H1 (cell line): ENCODE measurements around the gene TBKBP1. TPM values are rescaled to one million over a fixed set of nuclear protein-coding genes. Genes with fewer than 3 reads are reported as not detected.

Experiments used
- CBX5 ChIP-seq: fragments of 300-800, 300-1000 bp; sonication (generic); IDR thresholded peaks from 2 replicates; pipeline ENCODE4 v1.7.1; 2016; ENCODE audit warnings: antibody characterized with exemption, low read length, low read depth
- CHD7 ChIP-seq: fragments of 300-600 bp; sonication (generic); IDR thresholded peaks from 2 replicates; pipeline ENCODE4 v1.7.1; 2012; ENCODE audit warnings: low read length, moderate library complexity, mild to moderate bottlenecking, inconsistent platforms; ENCODE audit not compliant: insufficient replicate concordance
- EGR1 ChIP-seq: IDR thresholded peaks from 2 replicates; pipeline ENCODE4 v1.6.1; 2011; ENCODE audit warnings: low read depth, low read length, borderline replicate concordance
- FOSL1 ChIP-seq: IDR thresholded peaks from 2 replicates; pipeline ENCODE4 v1.6.1; 2011; ENCODE audit warnings: mild to moderate bottlenecking, low read depth, low read length, moderate library complexity; ENCODE audit not compliant: insufficient read depth
- HDAC6 ChIP-seq: IDR thresholded peaks from one replicate; pipeline ENCODE4 v1.7.1; 2012; ENCODE audit warnings: low read depth, mild to moderate bottlenecking, inconsistent platforms, low read length, moderate library complexity
- MAX ChIP-seq: IDR thresholded peaks from 2 replicates; pipeline ENCODE4 v1.6.1; 2012; ENCODE audit warnings: inconsistent platforms
- RBBP5 ChIP-seq: IDR thresholded peaks from 2 replicates; pipeline ENCODE4 v1.7.1; 2012; ENCODE audit warnings: low read depth, mild to moderate bottlenecking, inconsistent platforms, low read length, moderate library complexity, borderline replicate concordance
- SUZ12 ChIP-seq: fragments of 200-600 bp; sonication (generic); IDR thresholded peaks from 2 replicates; pipeline ENCODE4 v1.6.1; 2012; ENCODE audit warnings: mild to moderate bottlenecking, inconsistent platforms, low read length, moderate library complexity, mixed read lengths
- TBP ChIP-seq: IDR thresholded peaks from 2 replicates; pipeline ENCODE4 v1.6.1; 2011; ENCODE audit warnings: low read depth, low read length, improper control_type of control experiment
- TCF12 ChIP-seq: IDR thresholded peaks from 2 replicates; pipeline ENCODE4 v1.6.1; 2011; ENCODE audit warnings: low read depth, mild to moderate bottlenecking, low read length
- polyA plus RNA-seq, 7 experiments: library from polyadenylated mRNA; depleted of rRNA in 3 of 7; stranded (reverse) in 5 of 7; unstranded in 2 of 7; fragments of >200 nt in 5 of 7; fragments of 200-250 nt in 2 of 7; gene quantifications; 1 replicate in 5 of 7; 2 replicates in 1 of 7; 4 replicates in 1 of 7; pipeline versions ENCODE4 v1.2.1 to v1.2.3, GENCODE V29; 2011 to 2013; ENCODE audit warnings: missing spikeins in 2 of 7, mixed read lengths in 2 of 7
- total RNA-seq: library from RNA; stranded (reverse); fragmentation: NEBNext Ultra II Directional; extraction: Animal tissue kit (Norgen Biotek cat#: 25700); gene quantifications from 2 replicates; pipeline ENCODE4 v1.2.1, GENCODE V29; 2021
- TF ChIP-seq, protein P1 (sequence below): IDR thresholded peaks from 2 replicates; pipeline ENCODE4 v1.6.1; 2011; ENCODE audit warnings: low read length, improper control_type of control experiment

TBKBP1 gene
- total and polyA plus RNA-seq, 2 of the 8 experiments (the other 6 are each of a cell fraction or from before 2014, with no cell fraction given): 6.3 to 15.1 TPM

DNA sequence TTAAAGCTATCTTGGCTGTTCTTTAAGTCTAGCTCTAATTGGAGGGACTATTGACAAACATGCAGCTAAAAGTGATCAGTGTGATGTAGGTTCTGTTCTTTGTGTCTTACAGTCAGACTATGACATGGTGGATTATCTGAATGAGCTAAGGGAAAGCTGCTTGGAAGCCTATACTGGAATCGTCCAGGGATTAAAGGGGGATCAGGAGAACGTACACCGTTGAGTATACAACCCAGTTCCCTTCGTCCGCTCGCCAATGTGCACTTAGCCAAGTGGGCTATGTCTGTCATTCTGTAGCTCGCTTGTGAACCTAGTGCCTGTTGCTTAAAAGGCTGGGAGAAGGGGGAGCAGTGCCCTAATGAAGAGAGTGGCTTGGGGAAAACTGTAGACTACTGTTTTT lies 15.8 kb upstream of the TBKBP1 start (continued):
- TF ChIP-seq CHD7: no peak
- TF ChIP-seq, protein P1, sequence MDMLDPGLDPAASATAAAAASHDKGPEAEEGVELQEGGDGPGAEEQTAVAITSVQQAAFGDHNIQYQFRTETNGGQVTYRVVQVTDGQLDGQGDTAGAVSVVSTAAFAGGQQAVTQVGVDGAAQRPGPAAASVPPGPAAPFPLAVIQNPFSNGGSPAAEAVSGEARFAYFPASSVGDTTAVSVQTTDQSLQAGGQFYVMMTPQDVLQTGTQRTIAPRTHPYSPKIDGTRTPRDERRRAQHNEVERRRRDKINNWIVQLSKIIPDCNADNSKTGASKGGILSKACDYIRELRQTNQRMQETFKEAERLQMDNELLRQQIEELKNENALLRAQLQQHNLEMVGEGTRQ: no peak
- no peak for TF ChIP-seq SUZ12
- no peak for TF ChIP-seq CBX5
- TF ChIP-seq FOSL1: no peak
- TF ChIP-seq TBP: no peak
- no peak for TF ChIP-seq HDAC6
- TF ChIP-seq MAX: no peak
- no peak for TF ChIP-seq RBBP5
- no peak for TF ChIP-seq TCF12
- no peak for TF ChIP-seq EGR1
